ENCODE data around the gene CARD19.
A peak's percentile ranks its signal among the peaks of the same experiment; 100 is the strongest.
"Not testable (repeated sequence)": the region's sequence is repeated elsewhere in the genome, so short reads cannot be mapped to it uniquely, and the experiment has no call there.

CARD19 gene

GRCh38 chr9:93141771-93142483, 45.9 kb downstream of the CARD19 start:
- H3K4me3 ChIP-seq (ENCODE audit: low read length), result no peak overlapping the region
- DNase-seq (ENCODE audit: low read depth, low spot score), result no peak

- H3K4me3 ChIP-seq (ENCODE audit: low read length), result 0 out of 2 replicates have a peak overlapping the region, but pooled peaks have one; percentile 7
- DNase-seq (ENCODE audit: low read depth, low spot score), result peak; percentile 88
Observed at GRCh38 chr9:93143830-93144530, 48.0 kb downstream of the CARD19 start.

- DNase-seq (ENCODE audit: low read depth, low spot score); H3K4me3 ChIP-seq (ENCODE audit: low read length): not testable (repeated sequence)
Observed at GRCh38 chr9:93146696-93147095, 50.7 kb downstream of the CARD19 start.

- no peak for DNase-seq (ENCODE audit: low read depth, low spot score)
- H3K4me3 ChIP-seq (ENCODE audit: low read length), result no peak overlapping the region
Observed at GRCh38 chr9:93147632-93148031, 51.6 kb downstream of the CARD19 start.

- no peak for DNase-seq (ENCODE audit: low read depth, low spot score)
- H3K4me3 ChIP-seq (ENCODE audit: low read length), result no peak overlapping the region
Observed at GRCh38 chr9:93148721-93149120, 52.7 kb downstream of the CARD19 start.

GRCh38 chr9:93149361-93149760, 53.3 kb downstream of the CARD19 start:
- no peak for DNase-seq (ENCODE audit: low read depth, low spot score)
- H3K4me3 ChIP-seq (ENCODE audit: low read length), result no peak overlapping the region

- H3K4me3 ChIP-seq (ENCODE audit: low read length), result no peak overlapping the region
- no peak for DNase-seq (ENCODE audit: low read depth, low spot score)
Observed at GRCh38 chr9:93151097-93151784, 55.2 kb downstream of the CARD19 start.

GRCh38 chr9:93154293-93154903, 58.4 kb downstream of the CARD19 start:
- no peak for DNase-seq (ENCODE audit: low read depth, low spot score)
- no peak overlapping the region for H3K4me3 ChIP-seq (ENCODE audit: low read length)

- no peak for DNase-seq (ENCODE audit: low read depth, low spot score)
Observed at GRCh38 chr9:93155716-93156474, 59.9 kb downstream of the CARD19 start.

GRCh38 chr9:93156475-93157008, 60.5 kb downstream of the CARD19 start:
- DNase-seq (ENCODE audit: low read depth, low spot score), result no peak
- H3K4me3 ChIP-seq (ENCODE audit: low read length), result no peak overlapping the region

More at GRCh38 chr9:93155716-93156474, 59.9 kb downstream of the CARD19 start:
- H3K4me3 ChIP-seq (ENCODE audit: low read length), result no peak overlapping the region

- no peak overlapping the region for H3K4me3 ChIP-seq (ENCODE audit: low read length)
Observed at GRCh38 chr9:93159601-93160471, 63.8 kb downstream of the CARD19 start.

GRCh38 chr9:93161786-93162562, 66.0 kb downstream of the CARD19 start:
- DNase-seq (ENCODE audit: low read depth, low spot score), result no peak
- no peak overlapping the region for H3K4me3 ChIP-seq (ENCODE audit: low read length)

More at GRCh38 chr9:93159601-93160471, 63.8 kb downstream of the CARD19 start:
- no peak for DNase-seq (ENCODE audit: low read depth, low spot score)
